Activated effector memory CD4-positive, alpha-beta T cell treated with Interleukin-2 at 50 U/mL for 16 hours (primary cell): ENCODE results near the gene PPP1R13B.

ENCODE experiments used
- DNase-seq: peaks from one replicate; pipeline ENCODE4 v3.0.0-alpha.2; 2020

Gene PPP1R13B

GRCh38 chr14:103710771-103711377 is 136.5 kb downstream of the PPP1R13B start:
- no peak for DNase-seq

DNA sequence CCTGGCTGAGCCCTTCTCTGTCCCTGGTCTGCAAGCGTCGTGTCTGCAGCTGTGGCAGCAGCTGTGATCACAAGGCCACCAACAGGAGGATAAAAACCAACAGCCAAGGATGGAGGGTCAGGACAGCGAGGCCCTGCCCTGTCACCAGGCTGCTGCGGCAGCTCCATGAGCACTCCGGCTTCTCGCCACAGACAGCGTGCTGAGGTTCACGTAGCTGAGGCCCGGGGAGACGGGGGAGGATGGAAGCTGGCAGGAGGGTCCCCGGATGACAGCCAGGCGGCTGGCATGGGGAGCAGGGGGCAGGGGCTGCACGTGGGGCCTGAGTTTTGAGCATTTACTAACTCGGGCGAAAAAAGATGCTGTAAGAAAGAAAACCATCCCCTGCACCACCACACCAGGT is 137.6 kb downstream of the PPP1R13B start:
- DNase-seq: no peak

DNA sequence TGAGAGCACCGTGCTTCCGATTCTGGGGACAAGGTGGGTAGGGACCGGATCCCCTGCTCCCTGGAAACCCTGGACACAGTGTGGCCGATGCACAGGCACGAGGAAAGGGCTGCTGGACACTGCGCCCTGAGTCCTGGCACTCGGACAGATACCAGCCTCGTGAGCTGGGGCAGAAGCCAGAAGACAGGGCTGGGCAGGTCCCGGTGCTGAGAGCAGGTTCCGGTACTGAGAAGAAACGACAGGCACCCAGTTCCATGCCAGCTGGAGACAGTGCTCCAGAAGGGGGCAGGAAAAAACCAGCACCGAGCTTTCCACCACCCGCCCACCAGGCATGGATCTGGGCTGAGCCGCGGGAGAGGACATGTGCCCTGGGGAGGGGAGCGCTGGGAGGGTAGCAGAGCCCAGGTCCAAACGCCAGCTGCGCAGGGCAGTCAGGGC is 138.6 kb downstream of the PPP1R13B start:
- no peak for DNase-seq

DNA sequence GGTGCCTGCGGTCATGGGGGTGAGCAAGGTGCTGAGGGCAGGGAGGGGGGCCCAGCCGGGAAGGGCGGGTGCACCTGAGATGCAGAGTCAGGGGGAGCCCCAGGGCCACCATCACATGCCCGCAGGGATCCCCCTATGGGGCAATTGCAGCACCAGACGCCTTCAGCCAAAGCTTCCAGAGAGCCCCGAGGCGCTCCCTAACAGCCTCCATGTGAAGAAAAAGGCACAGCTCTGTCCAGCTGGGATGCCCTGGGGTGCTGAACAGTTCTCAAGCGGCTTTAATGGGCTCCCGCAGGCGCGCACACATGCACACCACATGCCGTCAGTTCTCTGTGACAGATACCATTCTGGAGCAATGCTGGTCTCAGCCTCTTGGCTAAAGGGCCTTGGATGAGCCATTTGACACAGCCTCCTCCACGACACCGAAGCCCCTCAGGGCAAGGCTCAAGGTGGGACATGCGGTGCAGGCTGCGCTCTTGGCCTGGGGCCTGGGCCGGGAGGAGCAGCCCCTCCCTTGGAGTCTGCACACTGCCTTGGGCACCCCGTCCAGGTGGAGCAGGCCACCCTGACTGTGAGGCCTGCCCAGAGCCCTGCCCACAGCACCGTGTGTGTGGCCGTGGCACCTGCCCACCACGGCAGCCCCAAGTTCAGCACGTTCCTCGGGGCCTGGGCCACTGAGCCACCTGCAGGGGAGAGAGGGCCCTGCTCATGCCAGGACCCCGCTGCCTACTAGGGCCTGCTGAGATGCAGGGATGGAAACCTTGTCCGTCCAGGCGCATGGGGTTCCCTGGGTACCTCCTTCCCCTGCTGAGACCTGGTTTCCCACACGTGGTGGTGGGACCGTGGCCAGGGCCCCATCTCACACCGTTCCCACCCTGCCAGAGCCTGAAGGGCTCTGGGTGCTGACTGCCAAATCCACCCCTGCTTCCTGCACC is 139.8 kb downstream of the PPP1R13B start:
- DNase-seq: no peak

DNA sequence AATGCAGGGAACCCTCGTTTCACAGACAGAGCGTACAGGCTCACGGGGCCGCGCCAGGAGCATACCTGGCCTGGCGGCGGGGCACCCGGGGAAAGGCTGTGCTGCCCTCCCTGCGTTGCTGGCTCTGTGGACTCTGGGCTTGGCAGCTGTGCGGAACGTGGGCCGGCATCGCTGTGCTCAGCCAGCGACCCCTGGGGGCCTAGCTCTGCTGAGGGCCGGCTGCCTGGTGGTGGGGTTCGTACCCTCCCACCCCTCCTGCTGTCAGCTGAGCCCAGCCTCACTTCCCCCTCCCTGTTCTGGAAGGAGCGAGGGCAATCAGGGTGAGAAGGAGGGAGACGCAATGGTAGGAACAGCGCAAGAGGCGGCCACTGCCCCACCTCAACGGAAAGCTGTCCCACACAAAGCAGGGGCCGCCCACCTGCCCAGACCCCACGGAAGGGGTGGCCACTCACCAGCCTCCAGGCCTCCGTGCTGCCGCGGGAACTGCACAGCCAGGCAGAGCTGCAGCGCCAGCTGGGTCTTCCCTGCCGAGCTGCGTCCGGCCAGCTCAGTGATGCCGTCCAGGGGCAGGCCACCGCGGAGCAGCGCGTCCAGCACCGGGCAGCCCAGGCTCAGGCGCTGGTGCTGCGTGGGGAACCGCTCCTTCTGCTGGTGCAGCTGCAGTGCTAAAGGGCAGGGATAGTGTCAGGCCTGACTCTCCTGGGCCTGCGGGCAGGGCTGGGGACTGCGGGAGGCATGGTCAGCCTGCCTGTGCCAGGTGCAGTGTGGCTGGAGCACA is 140.6 kb downstream of the PPP1R13B start:
- no peak for DNase-seq

GRCh38 chr14:103705504-103706284 is 141.7 kb downstream of the PPP1R13B start:
- DNase-seq: no peak

- no peak for DNase-seq
Measured at GRCh38 chr14:103705118-103705503, 142.3 kb downstream of the PPP1R13B start.

DNA sequence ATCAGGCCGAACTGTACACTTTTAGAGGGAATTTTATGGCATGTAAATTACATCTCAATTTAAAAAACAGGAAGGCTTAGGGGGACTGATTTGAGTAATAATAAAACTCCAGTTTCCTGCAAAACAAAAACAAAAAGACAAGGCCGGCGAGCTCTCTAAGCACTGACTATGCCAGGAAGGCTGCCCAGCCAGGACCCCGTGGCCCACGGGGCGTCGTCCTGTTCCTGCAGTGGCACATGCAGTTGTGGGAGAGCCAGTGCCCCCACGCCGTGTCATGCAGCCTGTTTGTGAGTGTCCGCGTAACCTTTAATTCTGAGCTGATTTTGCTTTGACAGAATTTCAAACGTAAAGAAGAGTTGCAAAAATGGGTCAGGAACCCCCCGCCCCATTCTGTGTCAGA is 142.7 kb downstream of the PPP1R13B start:
- no peak for DNase-seq

GRCh38 chr14:103703433-103704385 is 143.7 kb downstream of the PPP1R13B start:
- no peak for DNase-seq

DNA sequence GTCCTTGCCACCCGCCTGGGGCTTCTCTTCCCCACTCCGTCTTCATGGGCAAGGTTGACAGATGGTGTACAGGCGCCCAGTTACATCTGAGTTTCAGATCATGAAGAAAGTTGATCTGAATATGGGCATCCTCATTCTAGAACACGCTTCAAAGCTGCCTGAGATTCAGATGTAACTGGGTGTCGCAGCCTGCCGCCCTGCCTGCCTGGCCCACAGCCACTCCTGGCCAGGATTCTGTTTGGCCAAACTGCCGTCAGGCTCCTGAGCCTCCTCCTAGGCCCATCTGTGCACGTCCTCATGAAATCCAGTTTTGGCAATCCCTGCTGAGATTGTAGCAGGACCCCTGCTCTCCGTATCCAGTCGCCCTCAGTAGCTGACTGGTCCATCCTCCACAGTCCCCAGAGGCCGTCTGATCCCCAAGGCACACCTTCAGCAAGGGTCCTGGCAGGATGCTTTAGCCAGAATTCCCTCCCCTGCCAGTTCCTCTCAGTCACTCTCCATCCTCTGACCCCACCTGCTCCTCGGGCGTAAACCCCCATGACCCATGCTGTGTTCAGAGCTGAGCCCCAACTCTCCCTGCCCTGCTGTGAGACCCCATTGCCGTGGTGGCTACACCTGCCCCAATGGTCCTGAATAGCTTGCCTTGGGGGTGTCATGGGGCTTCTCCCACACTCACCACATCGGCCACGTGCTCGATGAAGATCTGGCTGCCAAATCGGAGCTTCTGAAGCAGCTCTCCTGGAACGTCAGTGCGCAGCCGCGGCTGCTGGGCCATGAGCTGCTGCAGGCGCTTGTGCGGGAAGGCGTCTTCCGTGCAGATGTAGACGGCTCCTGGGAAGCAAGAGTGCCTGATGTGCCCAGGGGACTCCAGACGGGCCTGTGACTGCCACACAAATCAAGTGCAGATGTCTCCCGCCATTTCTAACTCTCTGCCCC is 144.6 kb downstream of the PPP1R13B start:
- DNase-seq: no peak

GRCh38 chr14:103702095-103702494 is 145.3 kb downstream of the PPP1R13B start:
- DNase-seq: no peak

DNA sequence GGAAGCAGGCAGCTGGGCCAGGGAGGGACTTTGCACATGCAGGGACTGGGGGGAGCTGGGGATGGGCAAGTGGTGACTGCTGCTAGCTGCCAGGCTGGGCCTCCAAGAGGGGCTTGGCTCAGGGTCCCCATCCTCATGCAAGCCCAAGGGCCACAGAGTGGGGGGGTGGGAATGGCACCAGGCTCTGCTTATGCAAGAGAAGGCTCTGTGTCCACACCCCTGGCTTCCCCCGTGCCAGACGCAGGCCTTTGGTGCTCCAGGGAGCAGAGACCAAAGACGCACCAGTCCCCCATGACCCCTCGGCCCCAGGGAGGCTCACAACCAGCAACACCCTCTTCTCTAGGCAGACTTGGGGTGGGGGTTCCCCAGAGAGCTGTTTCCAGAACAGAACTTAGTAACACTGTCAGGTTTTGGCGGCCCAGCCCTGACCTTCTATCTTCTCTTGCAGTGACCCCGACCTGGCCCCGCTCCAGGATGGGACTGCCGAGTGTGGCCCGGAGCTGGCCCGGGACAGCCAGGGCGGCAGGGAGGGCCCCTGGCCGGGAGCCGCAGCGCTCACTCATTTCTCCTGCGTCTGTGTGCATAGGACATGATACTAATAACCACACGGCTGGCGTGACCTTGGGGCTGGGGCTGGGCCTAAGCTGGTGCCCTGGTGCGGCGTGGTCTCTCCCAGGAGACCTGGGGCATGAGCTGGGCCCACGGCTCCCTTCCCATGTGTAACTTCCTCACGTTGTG is 146.5 kb downstream of the PPP1R13B start:
- no peak for DNase-seq

- DNase-seq: no peak
Measured at GRCh38 chr14:103699901-103700752, 147.2 kb downstream of the PPP1R13B start.

DNA sequence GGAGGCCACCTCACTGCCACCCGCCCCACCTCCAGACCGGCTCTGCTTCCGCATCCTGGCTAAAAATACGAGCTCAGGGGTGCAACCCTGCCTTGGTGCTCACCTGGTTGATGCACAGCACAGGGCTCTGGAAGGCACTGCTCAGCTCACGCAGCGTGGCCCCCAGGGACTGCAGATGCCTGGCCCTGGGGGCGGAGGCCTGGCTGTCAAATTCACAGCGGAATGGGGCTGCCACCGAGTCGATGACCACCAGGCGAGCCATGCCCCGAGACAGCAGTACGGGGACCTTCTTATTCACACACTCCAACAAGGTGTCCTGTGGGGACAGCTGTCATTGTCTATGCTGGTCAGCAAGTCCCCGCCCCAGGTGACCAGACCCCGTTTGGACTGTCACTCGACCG is 148.1 kb downstream of the PPP1R13B start:
- no peak for DNase-seq

- no peak for DNase-seq
Measured at GRCh38 chr14:103698380-103699260, 148.8 kb downstream of the PPP1R13B start.

GRCh38 chr14:103697603-103698379 is 149.6 kb downstream of the PPP1R13B start:
- DNase-seq: no peak

GRCh38 chr14:103697206-103697602 is 150.2 kb downstream of the PPP1R13B start:
- no peak for DNase-seq
